ENCODE measurements around the gene PTPRD. TPM values are rescaled to one million over a fixed set of nuclear protein-coding genes. Genes with fewer than 3 reads are reported as not detected.

PTPRD gene
- total RNA-seq, 1 donor from 2014 or later, result 136 TPM

GRCh38 chr9:8574846-8575245 is 2038.0 kb downstream of the PTPRD start:
- no peaks in the 10 kb centered on the region for H3K9me3 Mint-ChIP-seq
- H2AFZ ChIP-seq (replicated peaks), result no peak overlapping the region
- H3K36me3 ChIP-seq, result no peaks in the 10 kb centered on the region
- no peaks in the 10 kb centered on the region for H3K4me1 ChIP-seq
- TF ChIP-seq CTCF (IDR thresholded peaks at IDR 0.05) (no peak), EZH2phosphoT487 (IDR thresholded peaks at IDR 0.05) (no peak)
- H3K79me2 ChIP-seq (ENCODE audit: low read depth), result no peaks in the 10 kb centered on the region
- H3K4me3 ChIP-seq, result no peak overlapping the region
- DNase-seq (ENCODE audit: low spot score), result no peak
- H3F3A ChIP-seq (ENCODE audit: low read depth), result no peaks in the 10 kb centered on the region
- H3K9me3 ChIP-seq (ENCODE audit: low read depth), result no peaks in the 10 kb centered on the region
- peaks cover 2% of the 10 kb centered on the region for H3K27me3 Mint-ChIP-seq (ENCODE audit: insufficient read depth, low read depth)
- H3K27ac ChIP-seq, result no peak overlapping the region
- H3K36me3 Mint-ChIP-seq, result no peaks in the 10 kb centered on the region
- H3K4me2 ChIP-seq, result no peak overlapping the region
- H3K4me3 Mint-ChIP-seq, result no peak overlapping the region
- H3K27me3 ChIP-seq, result no peaks in the 10 kb centered on the region
- H4K20me1 ChIP-seq (ENCODE audit: low read depth), result no peaks in the 10 kb centered on the region
- H3K4me1 Mint-ChIP-seq, result peaks cover 2% of the 10 kb centered on the region
- H3K27ac Mint-ChIP-seq, result no peak overlapping the region
- no peak overlapping the region for H3K9ac ChIP-seq

- H3F3A ChIP-seq (ENCODE audit: low read depth), result no peaks in the 10 kb centered on the region
- H3K4me1 Mint-ChIP-seq, result no peaks in the 10 kb centered on the region
- peaks cover 1% of the 10 kb centered on the region for H3K36me3 Mint-ChIP-seq
- no peaks in the 10 kb centered on the region for H3K9me3 Mint-ChIP-seq
- H3K27me3 Mint-ChIP-seq (ENCODE audit: insufficient read depth, low read depth), result peaks cover 2% of the 10 kb centered on the region
- H3K9me3 ChIP-seq (ENCODE audit: low read depth), result no peaks in the 10 kb centered on the region
- DNase-seq (ENCODE audit: low spot score), result no peak
- H3K27ac Mint-ChIP-seq, result no peak overlapping the region
- no peak for TF ChIP-seq EZH2 (IDR thresholded peaks at IDR 0.05)
- no peak for TF ChIP-seq CTCF (IDR thresholded peaks at IDR 0.05)
- TF ChIP-seq EZH2phosphoT487 (IDR thresholded peaks at IDR 0.05), result no peak
- no peak overlapping the region for H2AFZ ChIP-seq (replicated peaks)
- H3K27ac ChIP-seq, result no peak overlapping the region
- H3K9ac ChIP-seq, result no peak overlapping the region
- H3K4me3 ChIP-seq, result no peak overlapping the region
- no peak overlapping the region for H3K4me3 Mint-ChIP-seq
- H3K4me2 ChIP-seq, result no peak overlapping the region
- H3K79me2 ChIP-seq (ENCODE audit: low read depth), result no peaks in the 10 kb centered on the region
- no peaks in the 10 kb centered on the region for H3K27me3 ChIP-seq
- no peaks in the 10 kb centered on the region for H3K36me3 ChIP-seq
- H3K4me1 ChIP-seq, result no peaks in the 10 kb centered on the region
- no peaks in the 10 kb centered on the region for H4K20me1 ChIP-seq (ENCODE audit: low read depth)
Measured at GRCh38 chr9:8572209-8572608, 2040.6 kb downstream of the PTPRD start.

- Mint-ChIP-seq H3K4me3 (no peak overlapping the region), H3K36me3 (peaks cover 5% of the 10 kb centered on the region), H3K4me1 (no peaks in the 10 kb centered on the region), H3K27me3 (ENCODE audit: insufficient read depth, low read depth) (peaks cover 2% of the 10 kb centered on the region), H3K27ac (no peak overlapping the region), H3K9me3 (no peaks in the 10 kb centered on the region)
- Histone ChIP-seq H2AFZ (replicated peaks) (no peak overlapping the region), H3K27ac (no peak overlapping the region), H3K36me3 (no peaks in the 10 kb centered on the region), H3K27me3 (no peaks in the 10 kb centered on the region), H4K20me1 (ENCODE audit: low read depth) (no peaks in the 10 kb centered on the region), H3K4me2 (no peak overlapping the region), H3K4me3 (no peak overlapping the region), H3K4me1 (no peaks in the 10 kb centered on the region), H3K79me2 (ENCODE audit: low read depth) (no peaks in the 10 kb centered on the region), H3K9ac (no peak overlapping the region), H3K9me3 (ENCODE audit: low read depth) (no peaks in the 10 kb centered on the region), H3F3A (ENCODE audit: low read depth) (no peaks in the 10 kb centered on the region)
- DNase-seq (ENCODE audit: low spot score), result no peak
- TF ChIP-seq CTCF (IDR thresholded peaks at IDR 0.05) (no peak), EZH2 (IDR thresholded peaks at IDR 0.05) (no peak), EZH2phosphoT487 (IDR thresholded peaks at IDR 0.05) (no peak)
Measured at GRCh38 chr9:8571643-8572042, 2041.2 kb downstream of the PTPRD start.

DNA sequence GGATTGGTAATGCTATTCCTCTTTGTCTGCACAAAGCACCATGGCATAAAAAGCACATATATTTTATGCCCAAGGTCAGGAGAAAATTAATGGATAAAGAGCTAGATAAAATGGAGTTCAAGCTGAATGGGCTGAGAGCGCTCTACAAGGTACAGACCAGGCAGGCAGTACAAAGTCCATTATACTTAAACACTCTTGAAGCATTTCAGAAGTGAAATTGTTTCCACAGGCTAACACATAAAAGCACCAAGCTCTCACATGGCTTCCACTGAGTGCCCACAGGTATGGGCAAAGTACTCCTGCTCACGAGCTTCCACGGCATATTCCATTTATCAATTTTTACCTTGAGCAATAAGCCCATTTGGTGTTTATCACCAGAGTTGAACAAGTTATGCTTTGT is 2042.0 kb downstream of the PTPRD start:
- Mint-ChIP-seq H3K9me3 (no peaks in the 10 kb centered on the region), H3K4me3 (no peak overlapping the region), H3K27me3 (ENCODE audit: insufficient read depth, low read depth) (peaks cover 2% of the 10 kb centered on the region), H3K36me3 (peaks cover 5% of the 10 kb centered on the region), H3K4me1 (no peaks in the 10 kb centered on the region), H3K27ac (no peak overlapping the region)
- Histone ChIP-seq H3K9ac (no peak overlapping the region), H3K4me3 (no peak overlapping the region), H3K27me3 (no peaks in the 10 kb centered on the region), H4K20me1 (ENCODE audit: low read depth) (no peaks in the 10 kb centered on the region), H3K36me3 (no peaks in the 10 kb centered on the region), H3F3A (ENCODE audit: low read depth) (no peaks in the 10 kb centered on the region), H2AFZ (replicated peaks) (no peak overlapping the region), H3K4me2 (no peak overlapping the region), H3K4me1 (no peaks in the 10 kb centered on the region), H3K79me2 (ENCODE audit: low read depth) (no peaks in the 10 kb centered on the region), H3K27ac (no peak overlapping the region), H3K9me3 (ENCODE audit: low read depth) (no peaks in the 10 kb centered on the region)
- no peak for DNase-seq (ENCODE audit: low spot score)
- no peak for TF ChIP-seq EZH2 (IDR thresholded peaks at IDR 0.05)
- no peak for TF ChIP-seq CTCF (IDR thresholded peaks at IDR 0.05)
- no peak for TF ChIP-seq EZH2phosphoT487 (IDR thresholded peaks at IDR 0.05)

All from neural progenitor cell (in vitro differentiated cells).